ENCODE measurements around the gene MMP14. TPM values are rescaled to one million over a fixed set of nuclear protein-coding genes. Genes with fewer than 3 reads are reported as not detected.

Gene MMP14
- total and polyA plus RNA-seq, 2 experiments from 2014 or later: 7.0 to 56.4 TPM

DNA sequence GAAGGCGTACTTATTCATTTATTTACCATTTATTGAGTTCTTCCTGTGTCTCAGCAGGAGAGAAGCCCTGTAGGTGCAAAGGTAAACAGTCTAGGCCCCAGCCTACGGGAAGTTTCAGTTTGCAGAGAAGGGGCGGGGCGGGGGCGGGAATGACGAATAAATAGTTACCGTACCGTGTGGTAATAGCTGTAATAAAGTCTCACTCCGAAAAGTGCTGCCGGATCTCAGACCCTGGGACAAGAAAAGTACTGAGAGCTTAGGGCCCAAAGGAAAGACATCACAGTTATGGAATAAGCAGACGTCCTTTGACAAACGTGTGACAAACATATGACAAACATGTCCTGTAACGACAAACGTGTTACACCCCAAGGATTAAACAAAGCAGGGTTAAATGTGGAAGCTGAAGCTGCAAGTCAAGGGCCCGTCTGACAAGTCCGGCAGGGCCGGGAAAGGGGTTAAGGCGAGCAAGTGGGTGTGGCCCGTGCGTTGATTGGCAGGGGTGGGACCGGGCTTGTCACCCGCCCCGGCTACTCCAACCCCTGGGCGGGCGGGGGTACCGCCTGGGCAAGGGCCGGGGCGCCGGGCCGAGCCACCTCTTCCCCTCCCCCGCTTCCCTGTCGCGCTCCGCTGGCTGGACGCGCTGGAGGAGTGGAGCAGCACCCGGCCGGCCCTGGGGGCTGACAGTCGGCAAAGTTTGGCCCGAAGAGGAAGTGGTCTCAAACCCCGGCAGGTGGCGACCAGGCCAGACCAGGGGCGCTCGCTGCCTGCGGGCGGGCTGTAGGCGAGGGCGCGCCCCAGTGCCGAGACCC is 35.0 kb downstream of the MMP14 start, which contains the start of gene LRP10 (continued):
- TF ChIP-seq ZNF462 (CRISPR knock-in tag; IDR thresholded peaks at IDR 0.05): no peak

DNA sequence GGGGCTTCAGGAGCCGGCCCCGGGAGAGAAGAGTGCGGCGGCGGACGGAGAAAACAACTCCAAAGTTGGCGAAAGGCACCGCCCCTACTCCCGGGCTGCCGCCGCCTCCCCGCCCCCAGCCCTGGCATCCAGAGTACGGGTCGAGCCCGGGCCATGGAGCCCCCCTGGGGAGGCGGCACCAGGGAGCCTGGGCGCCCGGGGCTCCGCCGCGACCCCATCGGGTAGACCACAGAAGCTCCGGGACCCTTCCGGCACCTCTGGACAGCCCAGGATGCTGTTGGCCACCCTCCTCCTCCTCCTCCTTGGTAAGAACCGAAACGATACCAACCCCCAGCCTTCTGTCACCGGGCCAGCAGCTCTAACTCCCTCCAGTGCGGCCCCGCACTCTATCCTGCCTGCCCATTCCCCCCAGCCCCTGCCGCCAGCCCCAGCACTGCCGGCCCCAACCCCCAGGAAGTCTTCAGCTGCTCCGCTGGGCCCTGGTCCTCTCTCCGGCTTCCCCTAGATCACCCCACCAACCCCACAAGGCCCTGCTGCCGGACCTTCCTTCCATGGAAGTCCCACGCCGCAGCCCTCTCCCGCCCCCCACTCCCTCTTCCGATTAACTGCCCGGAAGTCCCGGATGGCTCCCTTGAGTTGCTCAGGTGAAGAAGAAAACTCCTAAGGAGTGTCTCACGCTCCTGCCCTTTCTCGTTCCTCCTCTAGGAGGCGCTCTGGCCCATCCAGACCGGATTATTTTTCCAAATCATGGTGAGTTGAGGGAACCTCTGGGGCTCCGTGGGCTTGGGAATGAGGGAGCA is 35.8 kb downstream of the MMP14 start:
- H3K36me3 Mint-ChIP-seq (ENCODE audit: low read depth): peaks cover 16% of the 10 kb centered on the region
- no peaks in the 10 kb centered on the region for H3K79me2 ChIP-seq (replicated peaks; ENCODE audit: insufficient read depth)
- H4K20me1 ChIP-seq (replicated peaks; ENCODE audit: insufficient read depth): no peaks in the 10 kb centered on the region
- H3K4me1 ChIP-seq (ENCODE audit: insufficient read depth): peaks cover 19% of the 10 kb centered on the region
- H3K4me1 Mint-ChIP-seq: peaks cover 13% of the 10 kb centered on the region
- peak; percentile 97 for DNase-seq (ENCODE audit: low spot score)
- H3K4me3 ChIP-seq: peak overlapping the region; percentile 96
- peak; percentile 78 for ATAC-seq
- peaks cover 20% of the 10 kb centered on the region for H3K27me3 Mint-ChIP-seq (ENCODE audit: insufficient read depth, low read depth, poor library complexity)
- no peaks in the 10 kb centered on the region for H3K36me3 ChIP-seq (ENCODE audit: insufficient read depth)
- no peak overlapping the region for H2AFZ ChIP-seq
- no peaks in the 10 kb centered on the region for H3K9me3 Mint-ChIP-seq
- no peaks in the 10 kb centered on the region for H3K27me3 ChIP-seq (ENCODE audit: insufficient read depth)
- H3K27ac Mint-ChIP-seq: peak overlapping the region; percentile 84
- peaks cover 7% of the 10 kb centered on the region; the same call in 1 of the 2 replicates for H3F3A ChIP-seq (replicated peaks; ENCODE audit: low read depth)
- peak overlapping the region; percentile 23; the same call in 1 of the 2 replicates for H3K27ac ChIP-seq (ENCODE audit: low read depth)
- H3K4me3 Mint-ChIP-seq: peak overlapping the region; percentile 89
- peak overlapping the region; percentile 76 for H3K4me2 ChIP-seq
- H3K9me2 ChIP-seq (ENCODE audit: insufficient read depth): no peaks in the 10 kb centered on the region
- TF ChIP-seq, protein P1, sequence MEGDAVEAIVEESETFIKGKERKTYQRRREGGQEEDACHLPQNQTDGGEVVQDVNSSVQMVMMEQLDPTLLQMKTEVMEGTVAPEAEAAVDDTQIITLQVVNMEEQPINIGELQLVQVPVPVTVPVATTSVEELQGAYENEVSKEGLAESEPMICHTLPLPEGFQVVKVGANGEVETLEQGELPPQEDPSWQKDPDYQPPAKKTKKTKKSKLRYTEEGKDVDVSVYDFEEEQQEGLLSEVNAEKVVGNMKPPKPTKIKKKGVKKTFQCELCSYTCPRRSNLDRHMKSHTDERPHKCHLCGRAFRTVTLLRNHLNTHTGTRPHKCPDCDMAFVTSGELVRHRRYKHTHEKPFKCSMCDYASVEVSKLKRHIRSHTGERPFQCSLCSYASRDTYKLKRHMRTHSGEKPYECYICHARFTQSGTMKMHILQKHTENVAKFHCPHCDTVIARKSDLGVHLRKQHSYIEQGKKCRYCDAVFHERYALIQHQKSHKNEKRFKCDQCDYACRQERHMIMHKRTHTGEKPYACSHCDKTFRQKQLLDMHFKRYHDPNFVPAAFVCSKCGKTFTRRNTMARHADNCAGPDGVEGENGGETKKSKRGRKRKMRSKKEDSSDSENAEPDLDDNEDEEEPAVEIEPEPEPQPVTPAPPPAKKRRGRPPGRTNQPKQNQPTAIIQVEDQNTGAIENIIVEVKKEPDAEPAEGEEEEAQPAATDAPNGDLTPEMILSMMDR (conservative IDR thresholded peaks at IDR 0.05; ENCODE audit: low read depth in 2 of 2): peak; percentile 97 to 99
- TF ChIP-seq EZH2phosphoT487 (IDR thresholded peaks at IDR 0.05; ENCODE audit: unreplicated experiment) (no peak), CREB1 (CRISPR knock-in tag; IDR thresholded peaks at IDR 0.05; ENCODE audit: low read depth) (peak; percentile 16; the same call in 1 of the 2 replicates), POLR2AphosphoS5 (IDR thresholded peaks at IDR 0.05; ENCODE audit: low read depth) (peak; percentile 76), STAT1 (IDR thresholded peaks at IDR 0.05; ENCODE audit: unreplicated experiment) (no peak), NANOG (IDR thresholded peaks at IDR 0.05; ENCODE audit: borderline replicate concordance) (no peak), EZH2 (IDR thresholded peaks at IDR 0.05; ENCODE audit: low read depth, unreplicated experiment) (no peak), JUNB (IDR thresholded peaks at IDR 0.05; ENCODE audit: unreplicated experiment) (no peak)

Data from GM23338 (cell line).